GM19193 (cell line): Measurements from ENCODE around the gene KIF18B.

Experiments used
- POLR2A ChIP-seq: IDR thresholded peaks from 4 replicates; pipeline ENCODE4 v1.6.1; 2011; ENCODE audit not compliant: insufficient read depth, insufficient read length; ENCODE audit errors: extremely low read depth

Gene KIF18B

DNA sequence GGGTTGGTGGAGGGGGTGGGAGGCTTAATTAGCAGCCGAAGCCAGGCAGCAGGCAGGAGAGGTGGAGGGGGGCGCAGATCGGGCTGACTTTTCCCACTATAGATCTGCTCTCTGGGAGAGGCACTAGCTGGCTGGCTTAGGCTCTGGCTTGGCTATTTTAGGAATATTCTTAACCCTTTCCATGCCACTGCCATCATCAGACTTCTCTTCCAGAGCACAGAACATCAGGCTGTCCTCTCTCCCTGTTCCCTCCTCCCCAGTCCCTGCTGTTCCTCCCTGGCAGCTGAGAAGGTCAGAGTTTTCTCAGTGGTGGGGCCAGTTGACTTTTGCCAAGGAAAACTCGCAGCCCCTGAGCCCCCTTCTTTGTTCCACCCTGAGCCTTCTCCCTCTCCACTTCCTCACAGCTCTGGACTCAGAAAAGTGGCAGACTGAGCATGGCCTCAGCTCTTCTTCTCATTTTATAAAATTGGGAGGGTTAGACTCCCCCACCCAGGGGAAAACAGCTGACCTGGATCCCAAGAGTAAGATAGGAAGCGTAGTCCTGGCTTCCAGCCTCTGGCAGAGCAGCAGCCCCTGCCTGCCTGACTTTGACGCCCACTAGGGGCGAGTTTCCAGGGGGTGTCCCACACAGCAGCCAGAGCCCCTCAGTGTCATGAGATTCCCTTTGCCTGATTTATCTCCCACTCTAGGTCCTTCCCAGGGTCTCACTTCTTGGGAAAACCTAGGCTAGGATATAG lies 30.4 kb upstream of the KIF18B start:
- TF ChIP-seq POLR2A = no peak

DNA sequence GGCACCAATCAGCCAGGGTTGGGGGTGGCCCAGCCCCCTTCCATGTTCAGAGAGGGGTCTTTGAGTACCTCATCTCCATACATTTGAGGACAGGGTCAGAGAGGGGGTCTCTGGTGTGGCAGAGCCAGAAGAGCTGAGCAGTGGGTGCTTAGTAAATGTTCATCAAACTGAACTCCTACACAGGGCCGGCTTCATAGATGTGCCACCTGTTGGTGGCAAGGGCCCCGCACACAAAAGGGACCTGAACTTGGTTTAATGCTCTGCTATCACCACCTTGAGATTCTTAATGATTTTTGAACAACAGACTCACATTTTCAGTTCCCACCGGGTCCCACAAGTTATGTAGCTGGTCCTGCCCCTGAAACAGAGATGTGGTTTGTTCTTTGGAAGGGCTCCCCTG lies 29.5 kb upstream of the KIF18B start:
- no peak for TF ChIP-seq POLR2A

DNA sequence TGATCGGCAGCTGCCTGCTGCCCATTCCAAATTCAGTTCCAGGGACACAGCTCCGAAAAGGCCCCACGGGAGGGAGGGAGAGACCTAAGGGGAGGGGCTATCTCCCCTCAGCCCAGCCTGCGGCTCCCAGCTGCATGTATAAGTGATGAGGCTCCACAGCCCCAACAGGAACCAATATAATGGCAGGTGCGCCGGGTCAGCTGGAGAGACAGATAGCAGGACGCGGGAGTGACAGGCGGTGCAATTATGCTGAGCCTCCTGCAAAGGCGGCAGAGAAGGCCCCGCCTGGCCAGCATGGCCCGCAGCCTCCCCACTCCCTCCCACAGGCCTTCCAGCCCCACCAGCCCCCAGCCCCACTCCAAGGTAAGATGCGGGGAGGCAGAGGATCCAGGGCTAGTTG lies 28.6 kb upstream of the KIF18B start:
- TF ChIP-seq POLR2A = no peak

DNA sequence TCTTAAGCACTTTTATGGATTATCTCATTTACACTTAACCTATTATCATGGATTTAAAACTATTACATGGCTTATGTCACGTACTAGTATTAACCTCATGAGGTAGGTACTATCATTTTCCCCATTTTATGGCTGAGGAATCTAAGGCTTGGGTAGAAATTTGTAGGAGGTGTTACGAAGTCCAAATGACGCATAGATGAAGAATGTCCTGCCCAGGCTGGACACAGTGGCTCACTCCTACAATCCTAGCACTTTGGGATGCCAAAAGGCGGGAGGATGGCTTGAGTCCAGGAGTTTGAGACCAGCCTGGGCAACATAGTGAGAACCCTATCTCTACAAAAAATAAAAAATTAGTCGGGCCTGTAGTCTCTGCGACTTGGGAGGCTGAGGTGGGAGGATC lies 25.4 kb upstream of the KIF18B start:
- no peak for TF ChIP-seq POLR2A

DNA sequence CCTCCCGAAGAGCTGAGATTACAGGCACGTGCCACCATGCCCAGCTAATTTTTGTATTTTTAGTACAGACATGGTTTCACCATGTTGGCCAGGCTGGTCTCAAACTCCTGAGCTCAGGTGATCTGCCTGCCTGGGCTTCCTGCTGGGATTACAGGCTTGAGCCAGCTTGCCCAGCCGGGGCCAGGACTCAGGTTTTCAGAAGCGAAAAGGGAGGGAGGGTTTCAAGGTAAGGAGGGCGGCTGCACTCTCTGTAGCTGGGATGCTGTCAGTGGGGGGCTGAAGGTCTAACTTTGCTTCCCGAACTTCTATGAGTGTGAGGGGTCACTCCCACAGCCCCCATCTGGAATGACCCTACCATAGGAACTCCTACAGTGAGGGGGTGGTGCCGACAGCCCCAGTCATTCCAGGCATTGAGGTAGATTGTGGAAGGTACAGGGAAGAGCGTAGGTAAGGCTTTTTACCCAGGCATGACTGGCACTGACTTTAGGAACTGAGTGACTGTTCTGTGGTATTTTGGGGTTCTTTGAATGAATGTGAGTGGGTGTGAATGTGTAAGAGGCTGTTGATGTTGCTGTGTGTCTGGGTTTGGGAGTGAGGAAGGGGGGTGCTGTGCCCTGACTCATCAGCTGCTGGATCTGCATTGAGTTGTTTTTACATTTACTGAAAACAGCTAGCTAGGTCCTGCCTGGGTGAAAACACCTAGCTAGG lies 24.4 kb upstream of the KIF18B start:
- no peak for TF ChIP-seq POLR2A

DNA sequence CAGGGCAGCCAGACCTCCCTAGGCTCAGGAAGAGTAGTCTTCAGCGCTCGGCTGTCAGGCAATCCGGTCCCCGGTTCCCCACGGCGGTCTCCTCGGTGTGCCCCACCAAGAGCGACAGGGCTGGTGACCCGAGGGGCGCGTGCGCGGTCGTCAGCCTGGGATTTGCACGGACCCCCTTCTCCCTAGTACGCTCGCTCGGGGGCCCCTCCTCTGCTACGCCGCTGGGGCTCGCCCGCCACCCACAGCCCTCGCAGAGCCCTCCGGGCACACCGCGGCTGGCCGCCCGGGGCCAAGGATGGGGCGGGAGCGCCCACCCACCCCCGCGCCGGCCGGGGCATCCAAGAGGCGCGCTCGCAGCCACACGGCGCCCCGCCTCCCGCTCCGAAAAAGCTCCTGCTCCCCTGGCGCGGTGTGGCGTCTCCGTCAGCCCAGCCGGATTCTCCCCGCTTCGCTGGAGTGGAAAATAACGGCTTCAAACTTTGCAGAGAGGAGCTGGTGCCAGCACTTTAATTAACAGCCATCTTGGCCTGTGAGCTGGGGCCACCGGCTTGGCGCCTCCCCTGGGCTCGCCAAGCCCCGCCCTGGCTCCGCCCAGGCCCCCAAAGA lies 22.7 kb upstream of the KIF18B start:
- TF ChIP-seq POLR2A = no peak

DNA sequence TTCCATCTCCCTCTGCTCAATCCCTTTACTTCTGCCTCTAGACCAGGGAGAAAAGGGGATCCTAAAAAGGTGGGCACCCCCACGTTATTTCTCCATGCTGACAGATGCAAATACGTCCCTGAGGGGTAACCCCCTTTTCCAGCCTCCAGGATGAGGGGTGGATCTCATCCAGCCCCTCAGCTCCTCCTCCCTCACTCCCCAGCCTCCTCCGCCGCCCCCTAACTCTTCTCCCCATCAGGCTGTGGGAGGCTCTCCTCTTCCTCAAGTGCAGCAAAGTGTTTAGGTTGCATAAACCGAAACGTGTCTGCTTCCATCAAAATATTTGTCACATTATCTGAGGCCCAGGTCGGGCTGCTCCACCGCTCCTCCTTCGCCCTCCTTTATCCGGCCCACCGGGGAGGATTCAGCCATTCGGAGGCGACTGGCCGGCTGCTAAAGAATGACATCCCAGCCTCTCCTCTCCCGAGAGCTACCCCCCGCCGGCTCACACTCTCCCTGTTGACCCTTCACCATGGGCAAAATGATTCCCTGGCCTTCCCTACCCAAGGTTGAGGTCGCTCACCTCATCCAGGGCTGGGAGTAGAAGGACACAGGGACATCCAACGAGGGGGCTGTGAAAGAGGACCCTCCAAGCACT lies 21.7 kb upstream of the KIF18B start:
- TF ChIP-seq POLR2A = no peak

DNA sequence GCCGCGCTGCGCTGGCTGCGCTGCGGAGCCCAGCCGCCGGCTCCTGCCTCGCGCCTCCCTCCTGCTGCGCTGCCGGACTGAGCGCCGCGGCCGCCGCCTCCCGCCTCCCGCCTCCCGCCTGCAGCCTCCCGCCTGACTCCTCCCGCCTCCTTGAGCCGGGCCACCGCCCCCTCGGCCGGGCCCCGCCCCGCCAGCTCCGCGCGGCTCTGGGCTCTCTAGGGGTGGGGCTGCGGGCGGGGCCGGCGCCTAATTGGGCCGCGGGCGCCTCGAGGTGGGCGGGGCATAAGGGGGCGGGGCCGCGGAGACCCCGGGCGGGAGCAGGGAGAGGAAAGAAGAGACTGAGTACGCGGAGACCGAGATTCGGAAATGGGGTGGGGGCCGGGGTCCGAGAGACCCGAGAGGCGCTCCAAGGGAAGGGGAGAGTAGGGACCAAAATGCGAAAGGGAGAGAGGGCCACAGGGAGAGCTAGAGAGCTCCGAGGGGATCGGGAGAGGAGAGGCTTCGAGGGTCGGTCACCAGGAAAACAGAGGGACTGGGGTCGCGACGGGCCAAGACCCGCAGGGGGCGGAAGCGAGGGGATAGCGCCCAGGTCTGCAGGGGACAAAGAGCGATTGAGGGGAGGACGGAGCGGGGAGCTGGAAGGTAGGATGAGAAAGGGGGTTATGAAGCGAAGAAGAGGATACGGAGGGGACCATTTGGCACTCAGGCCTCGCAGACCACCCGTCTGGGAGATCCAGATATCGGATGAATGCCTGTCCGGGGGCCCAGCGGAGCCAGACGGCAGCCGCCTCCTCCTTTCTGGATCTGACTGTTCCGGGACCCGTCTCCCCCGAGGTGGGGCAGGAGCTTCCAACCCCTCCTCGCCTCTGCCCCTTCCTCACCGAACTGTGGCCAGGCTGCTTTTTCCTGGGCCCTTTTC lies 20.9 kb upstream of the KIF18B start, which contains the start of gene C1QL1:
TSS of gene C1QL1 (minus strand) at position 79 of the 919 bp plus-strand sequence. CDS start 255 bp downstream, outside the sequence.
- no peak for TF ChIP-seq POLR2A

DNA sequence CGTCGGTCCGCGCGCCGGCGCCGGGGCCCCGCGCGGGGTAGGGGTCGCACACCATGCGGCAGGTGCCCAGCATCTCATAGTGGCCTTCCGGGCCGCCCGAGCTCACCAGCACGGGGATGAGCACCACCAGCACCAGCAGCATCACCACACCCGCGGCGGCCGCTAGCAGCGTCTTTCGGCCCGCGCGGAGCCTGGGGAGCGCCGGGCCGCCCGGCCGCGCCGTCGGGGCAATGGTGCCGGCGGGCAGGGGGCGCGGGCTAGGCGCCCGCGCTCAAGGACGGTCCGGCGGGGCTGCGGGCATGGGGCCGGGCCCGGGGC lies 20.3 kb upstream of the KIF18B start:
- no peak for TF ChIP-seq POLR2A

DNA sequence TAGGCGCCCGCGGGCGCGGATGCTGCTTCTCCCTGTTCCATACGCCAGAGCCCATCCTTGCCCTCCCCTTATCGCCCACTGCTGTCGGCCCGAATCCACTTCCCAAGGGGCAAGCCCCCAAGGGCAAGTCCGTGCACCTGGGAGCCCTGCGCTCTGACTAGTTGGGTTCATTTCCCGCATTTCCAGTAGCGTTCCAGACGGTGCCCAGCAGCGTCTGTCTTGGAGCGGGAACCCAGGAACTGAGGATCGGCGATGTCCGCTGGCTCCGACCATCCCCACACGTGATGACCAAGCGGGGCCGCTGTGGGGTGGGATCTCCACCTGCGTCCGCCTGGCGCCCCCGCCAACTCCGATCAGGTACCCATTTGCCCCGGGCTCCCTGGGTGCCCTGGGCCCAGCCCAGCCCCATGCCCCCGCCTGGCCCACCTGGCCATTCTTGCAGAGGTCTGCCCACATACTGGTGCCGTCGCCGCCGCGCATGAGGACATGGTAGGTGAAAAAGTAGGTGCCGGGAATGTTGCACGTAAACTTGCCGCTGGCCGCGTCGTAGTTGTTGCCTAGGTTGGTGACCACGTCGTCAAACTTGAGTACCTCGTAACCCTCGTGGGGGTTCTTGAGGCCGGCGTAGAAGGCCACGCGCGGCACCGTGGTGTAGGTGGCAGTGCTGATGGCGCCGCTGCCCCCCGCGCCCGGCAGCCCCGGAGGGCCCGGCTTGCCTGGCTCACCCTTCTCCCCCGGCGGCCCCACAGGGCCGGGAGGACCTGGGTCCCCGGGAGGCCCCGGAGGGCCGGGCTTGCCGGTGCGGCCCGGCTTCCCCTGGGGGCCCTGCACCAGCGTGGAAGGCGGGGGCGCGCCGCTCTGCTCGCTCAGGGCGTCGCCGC lies 19.7 kb upstream of the KIF18B start:
- no peak for TF ChIP-seq POLR2A

DNA sequence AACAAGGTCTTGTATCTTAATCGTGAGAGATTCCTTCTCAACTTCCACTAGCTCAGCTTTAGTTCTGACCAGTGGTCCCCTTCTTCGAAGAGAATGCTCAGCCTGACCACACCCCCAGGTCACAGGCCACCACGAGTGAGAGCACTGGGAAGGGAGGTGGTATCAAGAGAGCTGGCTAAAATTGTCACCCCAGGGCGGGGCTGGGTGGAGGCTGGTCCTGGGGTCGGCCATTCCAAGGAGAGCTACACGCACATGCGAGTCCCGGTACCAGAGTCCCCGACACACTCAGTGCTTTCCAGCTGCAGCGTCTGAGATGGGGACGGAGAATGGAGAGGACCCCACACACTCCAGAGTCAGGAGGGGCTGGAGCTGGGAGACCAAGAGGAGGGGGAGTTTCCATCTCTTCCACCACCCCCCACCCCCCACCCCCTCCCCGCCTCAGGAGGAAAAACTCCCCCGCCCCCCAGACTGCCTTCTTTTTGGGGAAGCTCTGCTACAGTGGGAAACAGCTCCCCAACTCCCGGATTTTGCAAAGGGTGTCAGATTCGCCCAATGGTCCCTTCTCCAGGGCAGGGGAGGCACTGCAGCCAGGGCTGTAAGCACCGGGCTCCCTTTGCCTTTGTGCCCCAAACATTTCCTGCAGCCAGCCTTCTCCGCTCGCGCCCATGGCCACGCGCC lies 18.9 kb upstream of the KIF18B start:
- no peak for TF ChIP-seq POLR2A

DNA sequence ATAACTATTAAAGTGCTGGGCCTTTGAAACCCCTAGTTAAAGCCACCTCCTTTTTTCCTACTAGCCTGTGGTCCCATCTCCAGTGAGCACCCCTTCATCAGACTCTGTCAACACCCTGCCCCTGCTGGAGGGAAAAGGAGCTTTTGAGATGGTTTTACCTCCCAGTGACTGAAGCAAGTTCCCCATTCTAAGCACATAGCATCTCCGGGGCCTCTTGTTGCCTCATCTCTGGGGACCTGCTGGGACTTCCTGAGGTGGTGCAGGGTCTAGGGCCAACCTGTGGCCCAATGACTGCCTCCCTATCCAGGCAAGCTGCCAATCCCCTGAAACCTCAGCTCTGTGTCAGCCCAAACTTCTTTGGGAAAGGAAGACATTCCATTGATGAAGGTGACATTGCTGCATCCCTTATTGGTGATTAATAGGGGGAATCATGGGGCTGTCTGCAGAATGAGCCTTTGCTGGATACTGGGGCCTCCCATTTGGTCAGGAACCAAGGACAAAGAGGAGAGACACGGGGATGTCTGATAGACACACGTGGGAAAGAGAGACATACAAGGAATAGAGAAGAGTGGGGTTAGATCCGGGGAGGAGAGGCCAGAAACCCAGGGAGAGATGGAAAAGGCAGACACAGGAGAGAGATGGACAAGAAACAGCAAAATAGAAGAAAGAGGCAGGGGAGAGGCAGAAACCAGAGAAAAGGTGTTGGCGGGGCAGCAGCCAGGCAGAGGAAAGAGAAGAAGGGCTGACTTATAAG lies 18.1 kb upstream of the KIF18B start:
- TF ChIP-seq POLR2A = no peak
